Measurements from ENCODE around the gene PRKAA1.

- TF ChIP-seq CTCF (IDR thresholded peaks at IDR 0.05) (no peak), POLR2A (IDR thresholded peaks at IDR 0.05; ENCODE audit: low read depth) (no peak), EP300 (IDR thresholded peaks at IDR 0.05) (no peak), POLR2AphosphoS5 (IDR thresholded peaks at IDR 0.05) (no peak)
Measured at GRCh38 chr5:40770764-40771163, 27.4 kb downstream of the PRKAA1 start.

All from esophagus muscularis mucosa (tissue), 4 donors.